HCT116 (cell line): ENCODE data around the gene SLC12A1. TPM values are rescaled to one million over a fixed set of nuclear protein-coding genes. Genes with fewer than 3 reads are reported as not detected.

ENCODE experiments used
- ATAC-seq: fragments of 200-7000 bp; cut with Tn5 transposase; 2 replicates; pipeline ENCODE4 v1.9.1; 2020; ENCODE audit warnings: mild to moderate bottlenecking, moderate library complexity
- BruUV-seq: library from RNA; stranded (reverse); fragments of 400-500 nt; replicated peaks from 2 replicates; lab custom pipeline; 2021; lab: Mats Ljungman, UMichigan
- CTCF ChIA-PET: fragments of 300-600 bp; sonication (Branson Sonifier 250); formaldehyde crosslinking; loops from one replicate; lab custom pipeline; 2021; ENCODE audit warnings: antibody characterized with exemption; lab: Charles Lee
- POLR2A ChIA-PET: fragments of 300-600, 350-600 bp; sonication (Branson Sonifier 250); formaldehyde crosslinking; loops from one replicate; lab custom pipeline; 2021; ENCODE audit warnings: antibody characterized with exemption; lab: Charles Lee
- RAD21 ChIA-PET, 2 experiments: fragments of 300-600 bp; sonication (Branson Sonifier 250); formaldehyde crosslinking; loops; one replicate each; lab custom pipeline; 2023; ENCODE audit warnings: low total read pairs in 2 of 2; ENCODE audit not compliant: uncharacterized antibody in 2 of 2, unreplicated experiment in 2 of 2, low non-redundant PET in 1 of 2; lab: Charles Lee
- DNase-seq: peaks from one replicate; pipeline ENCODE4 v3.0.0-alpha.2; 2010; ENCODE audit warnings: low read depth, low spot score
- H2AFZ ChIP-seq: fragments of 200-600 bp; shearing (Covaris generic), sonication (generic); 2 replicates; pipeline ENCODE4 v1.6.1; 2017; ENCODE audit warnings: low read depth, mixed run types, mixed read lengths, antibody characterized with exemption, low read length; ENCODE audit not compliant: poor library complexity, severe bottlenecking
- H3K27ac ChIP-seq: 2 replicates; pipeline ENCODE4 v1.5.1; 2012; ENCODE audit warnings: low read depth, low read length
- H3K27me3 ChIP-seq: fragments of 200-600 bp; sonication (generic); 2 replicates; pipeline ENCODE4 v1.6.1; 2016; ENCODE audit warnings: mixed run types, low read length, mixed read lengths; ENCODE audit not compliant: insufficient read depth
- H3K36me3 ChIP-seq, 2 experiments: fragments of 200-500 bp in 1 of 2; fragments of 200-600 bp in 1 of 2; sonication (Bioruptor generic) in 1 of 2; sonication (generic) in 1 of 2; 2 replicates each; pipeline versions ENCODE4 v1.5.1 to v1.6.1; 2014 to 2016; ENCODE audit warnings: low read length in 2 of 2, inconsistent platforms in 1 of 2, mixed read lengths in 1 of 2, mixed run types in 1 of 2; ENCODE audit not compliant: insufficient read depth in 2 of 2, control insufficient read depth in 1 of 2
- H3K4me1 ChIP-seq, 2 experiments: fragments of 200-600 bp in 1 of 2; sonication (generic) in 1 of 2; 2 replicates each; pipeline versions ENCODE4 v1.5.1 to v1.6.1; 2012 to 2017; ENCODE audit warnings: low read length in 2 of 2, inconsistent platforms in 1 of 2, mild to moderate bottlenecking in 1 of 2, mixed read lengths in 1 of 2, mixed run types in 1 of 2, moderate library complexity in 1 of 2; ENCODE audit not compliant: insufficient read depth in 2 of 2, control insufficient read depth in 1 of 2
- H3K4me2 ChIP-seq: fragments of 200-600 bp; sonication (generic); 2 replicates; pipeline ENCODE4 v1.6.1; 2017; ENCODE audit warnings: mixed run types, low read length, mixed read lengths
- H3K4me3 ChIP-seq, 2 experiments: fragments of 200-600 bp in 1 of 2; sonication (generic) in 1 of 2; replicated peaks in 1 of 2; 2 replicates each; pipeline ENCODE4 v1.5.1; 2011 to 2016; ENCODE audit warnings: low read length in 2 of 2, control low read depth in 1 of 2, low read depth in 1 of 2, mild to moderate bottlenecking in 1 of 2, mixed read lengths in 1 of 2, mixed run types in 1 of 2
- H3K79me2 ChIP-seq: fragments of 200-600 bp; sonication (generic); 2 replicates; pipeline ENCODE4 v1.6.1; 2017; ENCODE audit warnings: mild to moderate bottlenecking, mixed run types, low read length, moderate library complexity, mixed read lengths; ENCODE audit not compliant: insufficient read depth
- H3K9ac ChIP-seq: fragments of 200-600 bp; sonication (generic); 2 replicates; pipeline ENCODE4 v1.6.1; 2016; ENCODE audit warnings: low read length, mixed read lengths
- H3K9me2 ChIP-seq: fragments of 200-600 bp; sonication (generic), shearing (Covaris generic); 2 replicates; pipeline ENCODE4 v1.6.1; 2017; ENCODE audit warnings: mixed run types, mild to moderate bottlenecking, moderate library complexity; ENCODE audit not compliant: insufficient read depth
- H3K9me3 ChIP-seq, 2 experiments: fragments of 200-500 bp in 1 of 2; fragments of 200-600 bp in 1 of 2; sonication (Bioruptor generic) in 1 of 2; sonication (generic) in 1 of 2; 2 replicates each; pipeline ENCODE4 v1.6.1; 2014 to 2017; ENCODE audit warnings: low read length in 2 of 2, mixed read lengths in 2 of 2, inconsistent platforms in 1 of 2, low read depth in 1 of 2, mild to moderate bottlenecking in 1 of 2, mixed run types in 1 of 2, moderate library complexity in 1 of 2; ENCODE audit not compliant: control insufficient read depth in 1 of 2, insufficient read depth in 1 of 2
- H4K20me1 ChIP-seq: fragments of 200-600 bp; sonication (generic), shearing (Covaris generic); 2 replicates; pipeline ENCODE4 v1.6.1; 2017; ENCODE audit warnings: mixed run types, mild to moderate bottlenecking, moderate library complexity; ENCODE audit not compliant: insufficient read depth
- ATF3 ChIP-seq: IDR thresholded peaks from 2 replicates; pipeline ENCODE4 v1.6.1; 2012
- CEBPB ChIP-seq: IDR thresholded peaks from 2 replicates; pipeline ENCODE4 v1.6.1; 2012; ENCODE audit warnings: low read depth
- EGR1 ChIP-seq: IDR thresholded peaks from 2 replicates; pipeline ENCODE4 v1.6.1; 2012; ENCODE audit warnings: low read depth
- ELF1 ChIP-seq: IDR thresholded peaks from 2 replicates; pipeline ENCODE4 v1.6.1; 2012; ENCODE audit warnings: low read depth, borderline replicate concordance
- EZH2 ChIP-seq: fragments of 200-600 bp; sonication (generic); IDR thresholded peaks from 2 replicates; pipeline ENCODE4 v1.6.1; 2017; ENCODE audit warnings: antibody characterized with exemption, mixed run types
- EZH2phosphoT487 ChIP-seq: fragments of 200-600 bp; IDR thresholded peaks from 2 replicates; pipeline ENCODE4 v1.6.1; 2018; ENCODE audit warnings: antibody characterized with exemption, borderline replicate concordance
- FOSL1 ChIP-seq: IDR thresholded peaks from 2 replicates; pipeline ENCODE4 v1.6.1; 2012; ENCODE audit warnings: low read depth
- POLR2AphosphoS5 ChIP-seq: IDR thresholded peaks from 2 replicates; pipeline ENCODE4 v1.6.1; 2011; ENCODE audit warnings: mild to moderate bottlenecking, low read depth, low read length, moderate library complexity
- SIN3A ChIP-seq: IDR thresholded peaks from 2 replicates; pipeline ENCODE4 v1.6.1; 2012; ENCODE audit warnings: low read depth
- SP1 ChIP-seq: IDR thresholded peaks from 2 replicates; pipeline ENCODE4 v1.6.1; 2012; ENCODE audit warnings: low read depth
- SRF ChIP-seq: IDR thresholded peaks from 2 replicates; pipeline ENCODE4 v1.6.1; 2012; ENCODE audit warnings: low read depth
- TCF7L2 ChIP-seq: IDR thresholded peaks from 2 replicates; pipeline ENCODE4 v1.7.0; 2011; ENCODE audit warnings: borderline replicate concordance, inconsistent platforms; ENCODE audit not compliant: insufficient read depth, insufficient read length; ENCODE audit errors: extremely low read depth
- YY1 ChIP-seq: IDR thresholded peaks from 2 replicates; pipeline ENCODE4 v1.6.1; 2011; ENCODE audit warnings: low read length, low read depth, moderate library complexity, mild to moderate bottlenecking; ENCODE audit not compliant: insufficient replicate concordance; ENCODE audit errors: extremely low read depth
- ZFX ChIP-seq: fragments of 450-650 bp; IDR thresholded peaks from 2 replicates; pipeline ENCODE4 v1.6.1; 2017
- intact Hi-C: fragments of 100-400 bp; cut with micrococcal nuclease; formaldehyde crosslinking; loops from 2 replicates; pipeline ENCODE4 v1.10.0; 2022
- total RNA-seq: library from RNA; stranded (reverse); gene quantifications from one replicate; pipeline ENCODE4 v1.2.1, GENCODE V29; 2021; ENCODE audit not compliant: unreplicated experiment

The SLC12A1 gene
- total RNA-seq, 1 experiment from 2014 or later: not detected

DNA sequence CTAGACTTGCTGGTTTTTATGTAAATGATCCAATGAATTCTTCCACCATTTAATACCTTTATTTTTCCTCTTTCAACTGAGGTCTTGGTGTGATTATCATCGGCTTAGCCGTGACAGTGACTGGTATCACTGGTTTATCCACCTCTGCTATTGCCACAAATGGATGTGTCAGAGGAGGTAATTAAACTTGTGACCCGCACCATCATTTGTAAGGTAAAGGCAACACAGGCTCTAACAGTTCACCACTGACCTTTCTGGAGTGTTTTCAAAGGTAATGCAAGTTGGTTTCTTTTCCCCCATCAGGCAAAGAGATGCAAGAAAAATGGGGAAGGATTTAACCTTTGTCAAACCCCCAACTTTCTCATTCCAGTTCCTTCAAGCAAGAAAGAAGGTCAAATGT lies 19.7 kb downstream of the SLC12A1 start:
- H4K20me1 ChIP-seq: no peaks in the 10 kb centered on the region
- H3K4me3 ChIP-seq: no peak overlapping the region
- H3K36me3 ChIP-seq: no peaks in the 10 kb centered on the region
- TF ChIP-seq TCF7L2: no peak
- no peak for TF ChIP-seq YY1
- no peak for TF ChIP-seq SIN3A
- no peak for TF ChIP-seq FOSL1
- TF ChIP-seq CEBPB: no peak
- TF ChIP-seq SP1: no peak
- TF ChIP-seq ELF1: no peak
- no peak for TF ChIP-seq SRF
- no peak for TF ChIP-seq ZFX
- no peak for TF ChIP-seq EGR1
- no peak for TF ChIP-seq EZH2phosphoT487
- no peak for TF ChIP-seq EZH2
- TF ChIP-seq ATF3: no peak
- no peak for TF ChIP-seq POLR2AphosphoS5
- DNase-seq (no peak), ATAC-seq (no peak)
- H3K79me2 ChIP-seq: no peaks in the 10 kb centered on the region
- intact Hi-C loops: no loop called here
- POLR2A ChIA-PET: no interaction called here
- no peaks in the 10 kb centered on the region for H3K9me2 ChIP-seq
- no peaks in the 10 kb centered on the region for H3K9me3 ChIP-seq
- H2AFZ ChIP-seq: no peak overlapping the region
- CTCF ChIA-PET: no interaction called here
- BruUV-seq: no TSS peak
- peaks cover 35% of the 10 kb centered on the region for H3K27me3 ChIP-seq
- RAD21 ChIA-PET: no interaction called here
- no peak overlapping the region for H3K4me2 ChIP-seq
- no peaks in the 10 kb centered on the region for H3K4me1 ChIP-seq
- H3K27ac ChIP-seq: no peak overlapping the region
- no peak overlapping the region for H3K9ac ChIP-seq

DNA sequence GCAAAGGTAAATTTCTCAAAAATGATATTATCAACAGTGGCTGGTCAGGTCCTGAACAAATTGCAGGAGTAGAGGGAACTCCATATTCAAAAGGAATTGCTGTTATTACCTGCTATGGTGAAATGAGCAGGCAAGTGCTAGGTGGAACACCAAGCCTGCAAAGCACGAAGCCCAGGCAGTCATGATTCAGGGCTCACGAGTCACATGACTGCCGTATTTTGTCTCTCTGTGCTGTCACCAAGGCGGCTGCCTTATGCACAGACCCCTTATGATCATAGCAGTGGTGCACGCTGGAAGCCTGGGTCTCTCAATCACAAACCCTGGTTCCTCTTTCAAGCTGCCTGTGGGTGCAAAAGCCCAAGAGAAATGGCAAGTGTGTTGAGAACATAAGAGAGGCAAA lies 24.4 kb downstream of the SLC12A1 start:
- ChIA-PET POLR2A (no interaction called here), RAD21 (no interaction called here), CTCF (no interaction called here)
- Histone ChIP-seq H3K4me1 (no peaks in the 10 kb centered on the region), H4K20me1 (no peaks in the 10 kb centered on the region), H3K27me3 (peaks cover 12% of the 10 kb centered on the region), H3K9me2 (no peaks in the 10 kb centered on the region), H3K79me2 (no peaks in the 10 kb centered on the region), H3K9ac (no peak overlapping the region), H3K4me2 (no peak overlapping the region), H3K9me3 (no peaks in the 10 kb centered on the region), H3K4me3 (no peak overlapping the region), H3K27ac (no peak overlapping the region), H2AFZ (no peak overlapping the region), H3K36me3 (no peaks in the 10 kb centered on the region)
- no TSS peak for BruUV-seq
- ATAC-seq: no peak
- intact Hi-C loops: no loop called here
- no peak for TF ChIP-seq YY1
- TF ChIP-seq SIN3A: no peak
- no peak for TF ChIP-seq SP1
- no peak for TF ChIP-seq ELF1
- no peak for TF ChIP-seq EZH2phosphoT487
- no peak for DNase-seq
